ENCODE measurements around the gene SF3A1. TPM values are rescaled to one million over a fixed set of nuclear protein-coding genes. Genes with fewer than 3 reads are reported as not detected.

SF3A1 gene
- total RNA-seq, 4 donors from 2014 or later: 38.5 to 71.7 (median 60.4) TPM

GRCh38 chr22:30282616-30283046, 74.1 kb downstream of the SF3A1 start:
- ATAC-seq (ENCODE audit: low FRiP score) (no peak), DNase-seq (ENCODE audit: low spot score) (no peak)
- no peak for TF ChIP-seq CTCF (IDR thresholded peaks at IDR 0.05)

Other genes starting within 250 kb of the SF3A1 start
- gene LIF, start 110.1 kb downstream of the SF3A1 start, total RNA-seq: 10 to 100 TPM in 2 of 4 donors, 1 to 10 TPM in 2; 1.3 to 74.7 (median 24.4) TPM
- gene OSM, start 90.0 kb downstream of the SF3A1 start, total RNA-seq: 10 to 100 TPM in 1 of 4 donors, 1 to 10 TPM in 3; 7.1 to 17.8 (median 8.6) TPM
- 10 to 100 TPM in 3 of 4 donors, 1 to 10 TPM in 1; 7.1 to 47.9 (median 21.0) TPM for gene CASTOR1, start 67.4 kb downstream of the SF3A1 start, total RNA-seq
- 10 to 100 TPM; 17.5 to 42.1 (median 26.0) TPM for gene TBC1D10A, start 30.0 kb downstream of the SF3A1 start, total RNA-seq
- gene CCDC157, start 113 bp upstream of the SF3A1 start, total RNA-seq: 1 to 10 TPM in 3 of 4 donors, under 1 TPM in 1; 0.95 to 2.7 (median 1.8) TPM
- gene RNF215, start 30.5 kb upstream of the SF3A1 start, total RNA-seq: 10 to 100 TPM in 3 of 4 donors, 1 to 10 TPM in 1; 6.7 to 16.9 (median 11.8) TPM
- gene SEC14L2, start 40.1 kb upstream of the SF3A1 start, total RNA-seq: 1 to 10 TPM; 3.0 to 8.8 (median 5.0) TPM
- gene MTFP1, start 68.9 kb upstream of the SF3A1 start, total RNA-seq: 10 to 100 TPM; 11.2 to 14.7 (median 14.1) TPM
- not detected for gene SEC14L3, start 115.1 kb upstream of the SF3A1 start, total RNA-seq
- gene SEC14L4, start 148.8 kb upstream of the SF3A1 start, total RNA-seq: under 1 TPM in 1 of 4 donors, not detected in 3; 0.46 TPM
- 1 to 10 TPM in 3 of 4 donors, not detected in 1; 1.3 to 3.9 (median 2.2) TPM for gene SEC14L6, start 189.8 kb upstream of the SF3A1 start, total RNA-seq
- gene GAL3ST1, start 217.8 kb upstream of the SF3A1 start, total RNA-seq: 1 to 10 TPM in 3 of 4 donors, not detected in 1; 1.4 to 2.5 (median 1.8) TPM
- 10 to 100 TPM; 50.9 to 99.2 (median 54.0) TPM for gene PES1, start 235.0 kb upstream of the SF3A1 start, total RNA-seq

Data from omental fat pad (tissue), 4 donors.